HepG2 (cell line): ENCODE measurements around the gene VWA7. TPM values are rescaled to one million over a fixed set of nuclear protein-coding genes. Genes with fewer than 3 reads are reported as not detected.

Source experiments
- ARNT2 ChIP-seq: sonication (generic); formaldehyde crosslinking; IDR thresholded peaks from 2 replicates; pipeline ENCODE4 v1.8.0; 2022; ENCODE audit warnings: mild to moderate bottlenecking, low read depth, missing genetic modification reagents, moderate library complexity
- BRCA1 ChIP-seq: sonication (generic); formaldehyde crosslinking; IDR thresholded peaks from 2 replicates; pipeline ENCODE4 v1.4.0; 2020; ENCODE audit warnings: missing genetic modification reagents
- CBX2 ChIP-seq, 2 experiments: fragments of 200-600 bp in 1 of 2; sonication (generic); formaldehyde crosslinking in 1 of 2; IDR thresholded peaks; 2 replicates each; pipeline versions ENCODE4 v1.7.0 to v1.8.1; 2018 to 2022; ENCODE audit warnings: low read depth in 2 of 2, low read length in 1 of 2, mild to moderate bottlenecking in 1 of 2, missing genetic modification reagents in 1 of 2
- GATAD1 ChIP-seq: IDR thresholded peaks from 2 replicates; pipeline ENCODE4 v1.6.1; 2016; ENCODE audit warnings: missing genetic modification reagents, missing compliant biosample characterization
- HNRNPK ChIP-seq: fragments of 200-400 bp; formaldehyde crosslinking; IDR thresholded peaks from 2 replicates; pipeline ENCODE4 v1.6.1; 2018; ENCODE audit warnings: low read length, low read depth, moderate library complexity, mild to moderate bottlenecking; ENCODE audit not compliant: poor library complexity, severe bottlenecking
- MTA3 ChIP-seq: sonication (generic); formaldehyde crosslinking; IDR thresholded peaks from 2 replicates; pipeline ENCODE4 v1.4.0; 2020; ENCODE audit warnings: missing genetic modification reagents
- NAIF1 ChIP-seq: sonication (generic); formaldehyde crosslinking; IDR thresholded peaks from 2 replicates; pipeline ENCODE4 v1.5.0; 2020; ENCODE audit warnings: mild to moderate bottlenecking, missing genetic modification reagents, borderline replicate concordance
- NFKB2 ChIP-seq: sonication (generic); formaldehyde crosslinking; IDR thresholded peaks from 2 replicates; pipeline ENCODE4 v1.4.0; 2020; ENCODE audit warnings: missing genetic modification reagents, borderline replicate concordance
- PAF1 ChIP-seq: IDR thresholded peaks from 2 replicates; pipeline ENCODE4 v1.6.1; 2016; ENCODE audit warnings: missing genetic modification reagents, missing compliant biosample characterization
- SMAD1 ChIP-seq: sonication (generic); formaldehyde crosslinking; IDR thresholded peaks from 2 replicates; pipeline ENCODE4 v1.4.0; 2020; ENCODE audit warnings: missing genetic modification reagents, low read depth, mild to moderate bottlenecking, borderline replicate concordance
- TGIF2 ChIP-seq: IDR thresholded peaks from 2 replicates; pipeline ENCODE4 v1.6.1; 2016; ENCODE audit warnings: control low read depth, missing compliant biosample characterization
- ZBTB39 ChIP-seq: sonication (generic); formaldehyde crosslinking; IDR thresholded peaks from 2 replicates; pipeline ENCODE4 v1.5.0; 2020; ENCODE audit warnings: missing genetic modification reagents
- ZBTB40 ChIP-seq, 2 experiments: fragments of 450-650 bp in 1 of 2; sonication (generic) in 1 of 2; formaldehyde crosslinking in 1 of 2; IDR thresholded peaks; 2 replicates each; pipeline versions ENCODE4 v1.6.1 to v1.8.0; 2016 to 2022; ENCODE audit warnings: antibody characterized with exemption in 1 of 2, mild to moderate bottlenecking in 1 of 2, missing genetic modification reagents in 1 of 2
- ZFP90 ChIP-seq: sonication (generic); formaldehyde crosslinking; IDR thresholded peaks from 2 replicates; pipeline ENCODE4 v1.8.0; 2022; ENCODE audit warnings: missing genetic modification reagents, mild to moderate bottlenecking, inconsistent platforms, borderline replicate concordance
- ZNF292 ChIP-seq: sonication (generic); formaldehyde crosslinking; IDR thresholded peaks from 2 replicates; pipeline ENCODE4 v1.8.1; 2022; ENCODE audit warnings: mild to moderate bottlenecking, low read depth, missing genetic modification reagents, borderline replicate concordance
- ZNF296 ChIP-seq: sonication (generic); formaldehyde crosslinking; conservative IDR thresholded peaks from 2 replicates; pipeline ENCODE4 v1.5.0; 2020; ENCODE audit warnings: mild to moderate bottlenecking, missing genetic modification reagents
- ZNF543 ChIP-seq: sonication (generic); formaldehyde crosslinking; IDR thresholded peaks from 2 replicates; pipeline ENCODE4 v1.4.0; 2020; ENCODE audit warnings: mild to moderate bottlenecking, missing genetic modification reagents
- ZNF891 ChIP-seq: sonication (generic); formaldehyde crosslinking; IDR thresholded peaks from 2 replicates; pipeline ENCODE4 v1.5.0; 2020; ENCODE audit warnings: mild to moderate bottlenecking, missing genetic modification reagents
- ZSCAN25 ChIP-seq: sonication (generic); formaldehyde crosslinking; IDR thresholded peaks from 2 replicates; pipeline ENCODE4 v1.8.0; 2022; ENCODE audit warnings: mild to moderate bottlenecking, missing genetic modification reagents
- polyA plus RNA-seq, 8 experiments: library from polyadenylated mRNA; depleted of rRNA in 3 of 8; stranded (reverse) in 7 of 8; unstranded in 1 of 8; fragments of >200 nt; fragmentation: Illumina TruSeq in 4 of 8; extraction: Trizol in 4 of 8; gene quantifications; 2 replicates each; pipeline versions ENCODE4 v1.2.1 to v1.2.3, GENCODE V29; 2011 to 2016; ENCODE audit warnings: low read depth in 4 of 8, missing spikeins in 1 of 8, mixed read lengths in 1 of 8; ENCODE audit not compliant: insufficient read depth in 1 of 8
- total RNA-seq, 5 experiments: library from RNA; depleted of rRNA; stranded (reverse); fragments of >200 nt; fragmentation: Illumina TruSeq; extraction: Trizol; gene quantifications; 2 replicates each; pipeline ENCODE4 v1.2.3, GENCODE V29; 2016; ENCODE audit warnings: low read depth in 1 of 5

VWA7 gene
- total and polyA plus RNA-seq, 2 of the 13 experiments (the other 11 are each of a cell fraction or from before 2014, with no cell fraction given): 0.86 to 3.3 TPM

- TF ChIP-seq CBX2 (IDR thresholded peaks at IDR 0.05; ENCODE audit: low read depth, low read length): no peak
- TF ChIP-seq CBX2 (CRISPR knock-in tag; IDR thresholded peaks at IDR 0.05; ENCODE audit: low read depth): no peak
- TF ChIP-seq ZNF543 (CRISPR knock-in tag): peak; percentile 58; the same call in 1 of the 2 replicates
- TF ChIP-seq SMAD1 (CRISPR knock-in tag): peak; percentile 61; the same call in 1 of the 2 replicates
- TF ChIP-seq MTA3 (CRISPR knock-in tag): no peak
- no peak for TF ChIP-seq ZBTB40 (IDR thresholded peaks at IDR 0.05)
- no peak for TF ChIP-seq ZBTB40 (CRISPR knock-in tag; IDR thresholded peaks at IDR 0.05)
- TF ChIP-seq BRCA1 (CRISPR knock-in tag): peak; percentile 85; the same call in 1 of the 2 replicates
- no peak for TF ChIP-seq NFKB2 (CRISPR knock-in tag)
- TF ChIP-seq ZNF891 (CRISPR knock-in tag): peak; percentile 28; the same call in 1 of the 2 replicates
- no peak for TF ChIP-seq TGIF2
- TF ChIP-seq ZNF292 (CRISPR knock-in tag): no peak
- peak; percentile 53; the same call in 1 of the 2 replicates for TF ChIP-seq PAF1
- no peak for TF ChIP-seq ZNF296
- no peak; the same call in 1 of the 2 replicates for TF ChIP-seq ZFP90
- no peak; the same call in 1 of the 2 replicates for TF ChIP-seq GATAD1 (CRISPR knock-in tag)
- no peak for TF ChIP-seq NAIF1 (CRISPR knock-in tag)
- no peak for TF ChIP-seq ARNT2 (CRISPR knock-in tag)
- no peak; the same call in 1 of the 2 replicates for TF ChIP-seq ZSCAN25 (CRISPR knock-in tag)
- TF ChIP-seq HNRNPK: no peak
- TF ChIP-seq ZBTB39 (CRISPR knock-in tag): no peak
Observed at GRCh38 chr6:31729515-31729978, 47.6 kb downstream of the VWA7 start (continued).
